Placental epithelial cell (primary cell): ENCODE data around the gene EFHB. TPM values are rescaled to one million over a fixed set of nuclear protein-coding genes. Genes with fewer than 3 reads are reported as not detected.

Experiments used
- total RNA-seq: library from RNA; depleted of rRNA; stranded (reverse); fragments of >200 nt; gene quantifications from 2 replicates; pipeline ENCODE4 v1.2.3, GENCODE V29; 2012

EFHB gene, protein sequence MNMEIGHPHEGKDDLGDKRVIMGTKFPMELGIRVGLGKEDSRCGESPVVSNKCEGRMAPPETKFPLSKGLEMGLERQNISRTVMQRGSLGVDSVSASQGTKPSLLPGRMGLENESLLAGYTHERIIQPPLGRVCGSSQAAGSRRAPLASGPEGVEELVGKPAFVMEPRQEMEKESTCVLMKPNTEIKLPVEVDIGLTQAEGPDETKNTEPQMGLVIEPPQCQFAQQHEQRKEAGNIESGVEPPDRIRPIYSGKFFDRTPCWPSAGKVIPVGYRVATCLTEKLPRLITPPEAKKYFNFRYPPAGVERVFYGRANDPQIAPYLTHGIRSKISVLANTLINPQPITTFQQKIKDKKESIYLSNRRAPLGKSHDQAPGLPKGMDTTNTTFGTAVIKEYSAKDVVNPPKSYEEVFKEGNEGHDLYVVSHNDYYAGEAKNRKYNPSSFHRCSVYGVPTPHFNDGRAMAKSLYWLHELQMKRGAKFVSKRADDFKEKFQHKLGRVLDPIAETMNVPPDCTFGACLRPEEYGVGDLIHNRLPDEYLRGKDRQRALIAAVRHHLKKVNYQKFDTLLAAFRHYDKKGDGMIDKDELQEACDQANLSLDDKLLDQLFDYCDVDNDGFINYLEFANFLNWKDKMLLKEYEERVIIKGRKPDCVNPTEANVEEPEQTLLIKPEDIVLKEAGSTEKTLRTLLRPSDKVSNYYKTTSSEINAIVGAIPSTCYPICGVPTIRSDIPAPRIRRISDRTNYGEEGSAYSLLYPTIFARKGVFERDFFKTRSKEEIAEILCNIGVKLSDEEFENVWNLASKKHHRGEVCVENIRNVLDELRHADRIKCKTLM
- total RNA-seq, result 1.6 TPM in 1 of 2 replicates, not detected in the other

DNA sequence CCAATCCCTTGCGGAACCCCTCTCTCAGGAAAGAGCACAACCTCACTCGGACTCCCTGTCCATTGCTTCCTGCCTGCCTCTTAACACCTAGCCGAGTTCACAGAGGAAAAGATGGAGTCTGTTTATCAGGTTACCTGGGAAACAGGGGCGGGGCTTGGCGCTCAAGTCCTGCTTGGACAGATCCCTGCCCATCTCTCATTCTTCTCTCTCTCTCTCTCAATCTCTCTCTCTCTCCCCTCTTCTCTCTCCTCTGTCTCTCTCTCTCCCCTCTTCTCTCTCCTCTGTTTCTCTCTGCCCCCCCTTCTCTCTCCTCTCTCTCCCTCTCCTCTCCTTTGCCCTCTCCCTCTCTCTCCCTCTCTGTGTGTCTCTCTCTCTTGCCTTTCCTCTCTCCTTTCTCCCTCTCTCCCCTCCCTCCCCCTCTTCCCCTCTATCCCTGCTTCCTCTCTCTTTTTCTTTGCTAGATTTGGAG, at the start of gene EFHB:
Gene EFHB, minus strand, starts transcription at position 120 of the 469 bp plus-strand sequence. CDS start 199 bp downstream, outside the sequence.

DNA sequence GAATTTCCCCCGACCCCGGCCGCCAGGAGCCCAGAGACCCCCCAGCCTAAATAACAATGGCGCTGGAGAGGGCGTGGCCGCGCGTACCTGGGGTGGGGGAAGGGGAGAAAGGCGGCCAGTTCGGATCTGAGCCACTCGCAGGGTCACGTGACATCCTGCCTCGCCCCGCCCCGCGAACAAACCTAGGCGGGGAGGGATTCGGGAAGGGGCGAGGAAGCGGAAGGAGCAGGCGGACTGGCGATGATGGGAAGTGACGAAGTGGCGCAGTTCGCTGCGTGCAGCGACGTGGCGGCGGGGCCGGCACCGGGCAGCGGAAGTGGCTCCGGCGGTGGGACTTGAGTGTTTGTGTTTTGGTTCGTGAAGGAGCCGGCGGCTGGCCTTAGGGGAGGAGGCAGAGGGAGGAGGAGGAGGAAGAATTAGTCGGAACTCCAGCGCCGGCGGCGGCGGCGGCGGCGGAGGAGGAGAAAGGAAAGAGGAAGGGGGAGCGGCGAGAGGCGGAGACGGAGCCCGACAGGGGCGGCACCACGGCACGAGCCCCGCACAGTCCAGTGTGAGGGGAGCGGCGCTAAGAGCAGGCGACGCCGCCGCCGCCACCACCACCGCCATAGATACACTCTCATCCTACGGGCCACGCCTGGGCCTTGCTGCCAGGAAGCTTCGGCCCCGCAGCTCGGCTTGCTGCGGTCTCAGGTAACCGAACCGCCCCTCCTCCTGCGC, 13.0 kb upstream of the EFHB start, which contains the start of gene RAB5A:
Gene RAB5A, plus strand, starts transcription at position 266 of the 717 bp plus-strand sequence. CDS start 3,802 bp downstream, outside the sequence.

Other genes starting within 250 kb of the EFHB start
- 76.5 and 93.8 TPM in 2 replicates for gene RAB5A, start 12.9 kb upstream of the EFHB start, total RNA-seq
- not detected in 2 replicates for gene PP2D1, start 78.0 kb upstream of the EFHB start, total RNA-seq
- gene KAT2B, start 106.2 kb upstream of the EFHB start, total RNA-seq, result 20.6 and 38.1 TPM in 2 replicates